Upper lobe of left lung (tissue), 6 donors: ENCODE results near the gene CERS2. TPM values are rescaled to one million over a fixed set of nuclear protein-coding genes. Genes with fewer than 3 reads are reported as not detected.

Source experiments
- ATAC-seq, 2 donors: fragments of 200-7000 bp; cut with Tn5 transposase; one replicate each; pipeline ENCODE4 v1.9.1; 2022; ENCODE audit warnings: mild to moderate bottlenecking in 2 of 2, moderate library complexity in 2 of 2; ENCODE audit not compliant: low FRiP score in 2 of 2
- DNase-seq, 2 donors: peaks; one replicate each; pipeline ENCODE4 v3.0.0-alpha.2; 2019 to 2020
- H3K27ac ChIP-seq, 4 donors: fragments of 200-600 bp; sonication (generic); one replicate each; pipeline ENCODE4 v1.5.1; 2016 to 2019
- H3K27me3 ChIP-seq, 4 donors: fragments of 200-600 bp; sonication (generic); one replicate each; pipeline ENCODE4 v1.5.1; 2017 to 2019
- H3K36me3 ChIP-seq, 4 donors: fragments of 200-600 bp; sonication (generic); one replicate each; pipeline ENCODE4 v1.5.1; 2016 to 2019
- H3K4me1 ChIP-seq, 4 donors: fragments of 200-600 bp; sonication (generic); one replicate each; pipeline ENCODE4 v1.5.1; 2018 to 2019
- H3K4me3 ChIP-seq, 4 donors: fragments of 200-600 bp; sonication (generic); one replicate each; pipeline ENCODE4 v1.5.1; 2017 to 2019; ENCODE audit warnings: mild to moderate bottlenecking in 2 of 4, moderate library complexity in 1 of 4
- H3K9me3 ChIP-seq, 4 donors: fragments of 200-600 bp; sonication (generic); one replicate each; pipeline ENCODE4 v1.5.1; 2018 to 2019
- CTCF ChIP-seq, 6 experiments: fragments of 450-650 bp in 4 of 6; fragments of 200-600 bp in 2 of 6; sonication (generic) in 2 of 6; IDR thresholded peaks; one replicate each; pipeline ENCODE4 v1.5.1; 2016 to 2019; ENCODE audit warnings: antibody characterized with exemption in 6 of 6
- EP300 ChIP-seq, 4 donors: sonication (generic); formaldehyde crosslinking; IDR thresholded peaks; one replicate each; pipeline ENCODE4 v1.5.1; 2017; ENCODE audit warnings: antibody characterized with exemption in 4 of 4, control low read depth in 2 of 4
- POLR2A ChIP-seq, 4 donors: fragments of 450-650 bp; IDR thresholded peaks; one replicate each; pipeline ENCODE4 v1.5.1; 2016 to 2017; ENCODE audit warnings: antibody characterized with exemption in 4 of 4, mild to moderate bottlenecking in 2 of 4
- POLR2AphosphoS5 ChIP-seq, 2 donors: sonication (generic); formaldehyde crosslinking; IDR thresholded peaks; one replicate each; pipeline ENCODE4 v1.5.1; 2017; ENCODE audit warnings: antibody characterized with exemption in 2 of 2
- WGBS, 2 donors: methylation state at CpG; one replicate each; pipeline ENCODE4 v1.1.5; 2017 to 2018; 5-methylcytosine and 5-hydroxymethylcytosine counted together
- total RNA-seq, 6 donors: library from RNA; depleted of rRNA in 4 of 6; stranded (reverse); fragments of >200 nt in 4 of 6; gene quantifications; one replicate each; pipeline versions ENCODE4 v1.1.0 to v1.2.1, GENCODE V29; 2016 to 2021
- donor health status: DM: no; HTN: no; CAD: no; lungs with moderate emphysema.
- donor health status: DM: no; HTN: yes; CAD: no; lungs with severe emphysema.

CERS2 gene
- total RNA-seq, 6 donors from 2014 or later: 93.2 to 322 (median 204) TPM

DNA sequence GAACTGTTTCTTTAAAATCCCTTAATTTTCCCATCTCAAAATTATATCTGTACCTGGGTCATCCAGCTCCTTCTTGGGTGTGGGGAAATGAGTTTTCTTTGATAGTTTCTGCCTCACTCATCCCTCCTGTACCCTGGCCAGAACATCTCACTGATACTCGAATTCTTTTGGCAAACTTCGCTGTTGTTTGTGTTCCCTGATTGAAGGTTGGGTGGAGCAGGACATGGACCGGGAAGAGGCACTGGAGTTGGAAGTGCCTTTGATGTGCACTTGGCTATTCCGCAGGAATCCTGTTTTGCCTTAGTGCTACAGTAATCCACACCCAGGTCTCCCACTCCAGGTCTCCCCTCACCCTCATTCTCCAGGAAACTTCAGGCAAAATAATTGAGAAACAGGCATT lies 20.8 kb upstream of the CERS2 start:
- H3K27me3 ChIP-seq: no peaks in the 10 kb centered on the region
- peak overlapping the region in 3 of 4 donors; percentile 65 to 77 (median 70) for H3K27ac ChIP-seq
- no peak for TF ChIP-seq CTCF (IDR thresholded peaks at IDR 0.05)
- TF ChIP-seq POLR2AphosphoS5 (IDR thresholded peaks at IDR 0.05): no peak
- no peak for TF ChIP-seq POLR2A (IDR thresholded peaks at IDR 0.05)
- no peak for TF ChIP-seq EP300 (IDR thresholded peaks at IDR 0.05)
- no peaks in the 10 kb centered on the region for H3K9me3 ChIP-seq
- H3K36me3 ChIP-seq: peaks cover 15 to 38% (median 30%) of the 10 kb centered on the region in 4 donors
- no peak for DNase-seq
- H3K4me3 ChIP-seq: peak overlapping the region in 2 of 4 donors; percentile 5 to 28
- WGBS, 2 donors: 44 to 50% methylated on average over 4 of the region's 4 CpGs
- peak in 1 of 2 donors; percentile 38 for ATAC-seq
- H3K4me1 ChIP-seq: peaks cover 6 to 12% (median 11%) of the 10 kb centered on the region in 4 donors

DNA sequence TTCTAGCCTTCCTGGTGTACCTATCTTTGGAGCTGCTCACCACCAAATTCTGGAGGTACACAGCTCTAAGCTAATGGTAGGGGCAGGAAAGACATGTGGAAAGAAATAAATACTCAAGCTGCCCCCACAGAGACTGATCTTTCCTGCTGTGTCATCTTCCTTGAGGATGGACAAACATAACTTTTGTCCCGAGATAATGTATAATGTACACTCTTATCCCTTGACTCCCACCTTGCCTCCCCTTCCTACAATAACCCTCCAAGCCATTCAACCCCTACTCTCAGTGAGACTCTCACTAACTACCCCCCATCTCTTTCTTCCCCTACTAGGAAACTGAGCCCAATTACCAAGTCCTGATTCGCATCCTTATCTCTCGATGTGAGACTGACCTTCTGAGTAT lies 19.6 kb upstream of the CERS2 start:
- WGBS, 2 donors: 82 to 83% methylated on average over 3 of the region's 3 CpGs
- Histone ChIP-seq H3K36me3 (peaks cover 15 to 28% (median 25%) of the 10 kb centered on the region in 4 donors), H3K9me3 (no peaks in the 10 kb centered on the region), H3K4me1 (peaks cover 6 to 12% (median 10%) of the 10 kb centered on the region in 4 donors), H3K27me3 (no peaks in the 10 kb centered on the region), H3K4me3 (no peak overlapping the region), H3K27ac (peak overlapping the region in 1 of 4 donors; percentile 77)
- no peak for TF ChIP-seq EP300 (IDR thresholded peaks at IDR 0.05)
- no peak for TF ChIP-seq POLR2A (IDR thresholded peaks at IDR 0.05)
- no peak for TF ChIP-seq CTCF (IDR thresholded peaks at IDR 0.05)
- TF ChIP-seq POLR2AphosphoS5 (IDR thresholded peaks at IDR 0.05): no peak
- DNase-seq (no peak), ATAC-seq (no peak)

GRCh38 chr1:150992626-150993025 lies 18.0 kb upstream of the CERS2 start:
- Histone ChIP-seq H3K27me3 (no peaks in the 10 kb centered on the region), H3K4me1 (peaks cover 6 to 12% (median 8%) of the 10 kb centered on the region in 4 donors), H3K4me3 (no peak overlapping the region), H3K36me3 (peaks cover 5 to 12% (median 10%) of the 10 kb centered on the region in 4 donors), H3K27ac (no peak overlapping the region), H3K9me3 (no peaks in the 10 kb centered on the region)
- no peak for TF ChIP-seq EP300 (IDR thresholded peaks at IDR 0.05)
- TF ChIP-seq CTCF (IDR thresholded peaks at IDR 0.05): no peak
- TF ChIP-seq POLR2AphosphoS5 (IDR thresholded peaks at IDR 0.05): no peak
- DNase-seq (no peak), ATAC-seq (no peak)
- 63 to 82% methylated on average over 4 of the region's 4 CpGs for WGBS, 2 donors

DNA sequence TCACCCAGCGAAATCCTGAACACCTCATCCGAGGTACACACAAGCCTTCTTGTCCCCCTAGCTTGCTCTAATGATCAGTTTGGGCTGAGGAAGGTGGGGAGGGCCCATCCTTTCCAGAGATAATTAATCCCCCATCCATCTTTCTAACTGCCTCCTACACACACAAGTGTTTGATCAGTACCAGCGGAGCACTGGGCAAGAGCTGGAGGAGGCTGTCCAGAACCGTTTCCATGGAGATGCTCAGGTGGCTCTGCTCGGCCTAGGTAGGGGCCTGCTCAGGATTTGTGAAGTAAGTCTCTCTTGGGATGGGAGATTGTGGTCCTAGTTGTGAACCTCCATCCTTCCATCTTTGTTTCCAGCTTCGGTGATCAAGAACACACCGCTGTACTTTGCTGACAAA lies 13.3 kb upstream of the CERS2 start:
- no peaks in the 10 kb centered on the region for H3K36me3 ChIP-seq
- no peak overlapping the region for H3K4me3 ChIP-seq
- WGBS, 2 donors: 76 to 88% methylated on average over 7 of the region's 7 CpGs
- H3K4me1 ChIP-seq: no peaks in the 10 kb centered on the region
- TF ChIP-seq CTCF (IDR thresholded peaks at IDR 0.05) (no peak), EP300 (IDR thresholded peaks at IDR 0.05) (no peak), POLR2A (IDR thresholded peaks at IDR 0.05) (no peak), POLR2AphosphoS5 (IDR thresholded peaks at IDR 0.05) (no peak)
- H3K9me3 ChIP-seq: no peaks in the 10 kb centered on the region
- DNase-seq: no peak
- no peak overlapping the region for H3K27ac ChIP-seq
- ATAC-seq: no peak
- no peaks in the 10 kb centered on the region for H3K27me3 ChIP-seq

DNA sequence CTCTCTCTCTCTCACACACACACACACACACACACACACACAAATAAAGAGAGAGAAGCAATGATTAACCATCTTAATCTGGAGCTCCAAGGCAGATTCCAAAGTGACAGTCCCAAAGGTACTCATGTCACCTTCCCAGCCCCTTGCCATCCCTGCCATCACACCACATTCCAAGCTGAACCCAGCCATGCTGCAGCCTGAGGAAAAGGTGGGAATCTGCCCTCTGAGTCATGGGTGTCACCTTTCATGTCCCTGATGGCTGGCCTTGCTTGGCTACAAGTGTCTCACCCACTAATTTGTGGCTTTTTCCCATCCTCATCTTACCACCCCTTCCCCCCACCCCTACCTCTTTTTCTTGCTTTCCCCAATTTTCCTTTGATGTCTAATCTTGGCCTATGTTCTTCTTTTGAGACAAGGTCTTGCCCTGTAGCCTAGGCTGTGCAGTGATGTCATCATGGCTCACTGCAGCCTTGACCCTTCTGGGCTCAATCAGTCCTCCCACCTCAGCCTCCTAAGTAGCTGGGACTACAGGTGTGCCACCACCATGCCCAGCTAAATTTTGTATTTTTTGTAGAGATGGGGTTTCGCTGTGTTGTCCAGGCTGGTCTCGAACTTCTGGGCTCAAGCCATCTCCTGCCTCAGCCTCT lies 10.7 kb upstream of the CERS2 start:
- ATAC-seq (no peak), DNase-seq (no peak)
- Histone ChIP-seq H3K36me3 (no peaks in the 10 kb centered on the region), H3K4me1 (peaks cover 0 to 19% (median 10%) of the 10 kb centered on the region in 4 donors), H3K27me3 (no peaks in the 10 kb centered on the region), H3K27ac (no peak overlapping the region), H3K9me3 (no peaks in the 10 kb centered on the region), H3K4me3 (no peak overlapping the region)
- no peak for TF ChIP-seq EP300 (IDR thresholded peaks at IDR 0.05)
- TF ChIP-seq POLR2AphosphoS5 (IDR thresholded peaks at IDR 0.05): no peak
- no peak for TF ChIP-seq POLR2A (IDR thresholded peaks at IDR 0.05)
- TF ChIP-seq CTCF (IDR thresholded peaks at IDR 0.05): no peak
- 90 to 94% methylated on average over 2 of the region's 2 CpGs for WGBS, 2 donors
